HepG2 (cell line): ENCODE data around the gene GCH1.

ENCODE experiments used
- TOE1 ChIP-seq: sonication (generic); formaldehyde crosslinking; IDR thresholded peaks from 2 replicates; pipeline ENCODE4 v1.4.0; 2020; ENCODE audit warnings: mild to moderate bottlenecking, missing genetic modification reagents
- TF ChIP-seq, protein P1 (sequence below): IDR thresholded peaks from 2 replicates; pipeline ENCODE4 v1.6.1; 2016; ENCODE audit warnings: missing compliant biosample characterization, missing genetic modification reagents, borderline replicate concordance

DNA sequence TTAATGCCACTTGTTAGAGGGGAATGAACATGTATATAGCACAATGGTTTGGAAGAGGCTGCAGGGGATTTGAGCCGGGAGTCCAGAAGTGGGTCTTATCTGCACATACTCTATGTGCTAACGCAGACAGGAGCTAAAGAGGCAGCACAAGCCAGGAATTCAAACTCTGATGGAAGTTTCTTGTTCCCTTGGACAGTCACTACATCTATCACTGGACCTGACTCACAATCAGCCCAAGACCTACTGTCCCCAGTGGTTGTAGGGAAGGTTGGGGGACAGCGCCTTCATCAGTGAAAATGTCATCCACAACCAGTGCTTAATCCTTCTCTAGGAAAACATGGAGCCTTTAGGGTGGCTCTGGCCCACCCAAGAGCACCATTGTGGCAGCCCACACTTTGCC lies 107.8 kb downstream of the GCH1 start:
- TF ChIP-seq, protein P1, sequence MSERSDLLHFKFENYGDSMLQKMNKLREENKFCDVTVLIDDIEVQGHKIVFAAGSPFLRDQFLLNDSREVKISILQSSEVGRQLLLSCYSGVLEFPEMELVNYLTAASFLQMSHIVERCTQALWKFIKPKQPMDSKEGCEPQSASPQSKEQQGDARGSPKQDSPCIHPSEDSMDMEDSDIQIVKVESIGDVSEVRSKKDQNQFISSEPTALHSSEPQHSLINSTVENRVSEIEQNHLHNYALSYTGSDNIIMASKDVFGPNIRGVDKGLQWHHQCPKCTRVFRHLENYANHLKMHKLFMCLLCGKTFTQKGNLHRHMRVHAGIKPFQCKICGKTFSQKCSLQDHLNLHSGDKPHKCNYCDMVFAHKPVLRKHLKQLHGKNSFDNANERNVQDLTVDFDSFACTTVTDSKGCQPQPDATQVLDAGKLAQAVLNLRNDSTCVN (CRISPR knock-in tag) = no peak
- TF ChIP-seq TOE1 = no peak
